ENCODE results near the gene FLG2.

The FLG2 gene

DNA sequence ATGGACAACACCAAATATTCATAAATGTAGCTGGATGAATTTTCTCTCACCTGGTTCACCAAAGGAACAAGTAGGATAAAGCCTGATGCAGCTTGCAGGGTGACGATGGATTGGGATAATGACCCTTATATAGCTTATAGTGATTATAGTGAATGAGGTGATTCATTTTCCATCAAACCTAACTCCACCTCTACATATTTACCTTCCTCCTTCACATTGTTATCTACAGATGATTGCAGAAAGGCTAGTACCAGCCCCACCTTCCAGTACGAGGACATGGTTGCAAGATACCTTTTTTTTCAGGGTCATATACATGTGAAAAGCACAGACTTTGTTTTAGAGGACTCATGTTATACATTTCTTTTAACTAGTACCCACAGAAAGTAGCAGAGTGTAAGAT, at the start of gene FLG2:
Gene FLG2, minus strand, starts transcription at position 101 of the 400 bp plus-strand sequence. CDS start 1,122 bp downstream, outside the sequence.
- no peak for DNase-seq (ENCODE audit: low spot score)

DNA sequence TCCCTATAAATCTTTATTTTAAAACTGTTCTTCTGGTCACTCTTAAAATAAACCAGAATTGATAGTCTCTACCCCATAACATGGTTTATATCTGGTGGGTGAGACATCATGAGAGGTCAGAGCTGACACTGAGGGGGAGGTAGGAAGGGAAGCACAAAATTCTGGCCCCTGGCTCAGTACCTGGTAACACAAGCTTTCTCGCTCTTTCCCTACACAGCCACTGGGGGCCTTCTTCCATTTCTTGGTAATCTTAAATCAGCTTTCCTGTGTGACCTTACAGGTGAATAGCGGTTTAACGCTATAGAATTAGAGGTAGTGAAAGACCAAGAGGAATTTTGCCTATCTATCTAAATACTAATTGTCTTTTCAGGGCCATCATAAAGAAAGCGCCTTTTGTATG, 48.9 kb upstream of the FLG2 start:
- DNase-seq (ENCODE audit: low spot score), result no peak

DNA sequence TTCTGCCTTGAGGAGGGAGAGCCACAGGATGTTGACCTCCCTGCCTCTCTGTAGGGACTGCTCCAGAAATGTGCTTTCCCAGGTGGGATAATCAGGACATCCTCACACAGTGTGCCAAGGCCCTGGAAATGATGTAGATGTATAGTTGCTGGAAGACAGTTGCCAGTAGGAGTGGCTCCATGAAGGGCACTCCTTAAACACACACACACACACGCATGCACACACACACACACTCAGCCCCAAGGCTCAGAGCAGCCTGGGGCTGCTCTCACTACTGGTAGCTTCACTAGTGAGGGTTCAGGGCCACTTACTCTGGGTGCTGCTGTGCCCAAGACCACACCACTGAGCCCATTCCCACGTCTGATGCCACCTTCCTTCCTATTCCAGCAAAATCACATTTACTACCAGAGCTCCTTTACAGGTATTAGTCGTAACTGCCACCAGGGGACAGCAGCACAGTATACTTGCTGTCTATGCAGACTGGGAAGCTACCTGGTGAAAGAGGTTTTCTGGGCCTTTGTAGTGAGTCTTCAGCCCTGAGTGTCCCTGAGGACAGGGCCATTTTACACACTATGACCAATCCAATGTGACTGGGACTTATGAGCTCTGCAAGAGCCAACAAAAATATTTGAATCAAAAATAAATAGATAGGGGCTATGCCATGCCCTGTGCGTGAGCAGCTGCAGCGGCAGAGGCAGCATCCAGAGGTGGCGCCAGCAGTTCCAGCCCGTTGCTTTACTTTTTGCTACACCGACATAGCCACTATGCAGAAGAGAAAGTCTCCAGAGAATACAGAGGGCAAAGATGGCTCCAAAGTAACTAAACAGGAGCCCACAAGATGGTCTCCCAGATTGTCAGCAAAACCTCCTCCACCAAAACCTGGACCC, 39.2 kb upstream of the FLG2 start:
- DNase-seq (ENCODE audit: low spot score), result no peak

DNA sequence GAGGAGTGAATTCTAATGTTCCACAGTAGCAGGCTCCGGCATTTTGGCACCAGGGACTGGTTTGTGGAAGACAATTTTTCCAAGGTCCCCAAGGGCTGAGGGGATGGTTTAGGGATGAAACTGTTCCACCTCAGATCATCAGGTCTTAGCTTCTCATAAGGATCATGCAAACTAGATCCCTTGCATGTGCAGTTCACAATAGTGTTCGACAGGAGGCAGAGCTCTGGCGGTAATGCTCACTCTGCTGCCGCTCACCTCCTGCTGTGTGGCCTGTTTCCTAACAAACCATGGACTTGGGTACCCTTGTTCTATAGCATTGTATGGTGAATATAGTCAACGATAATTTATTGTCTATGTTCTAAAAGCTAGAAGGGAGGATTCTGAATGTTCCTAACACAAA, 37.7 kb upstream of the FLG2 start:
- DNase-seq (ENCODE audit: low spot score), result no peak

DNA sequence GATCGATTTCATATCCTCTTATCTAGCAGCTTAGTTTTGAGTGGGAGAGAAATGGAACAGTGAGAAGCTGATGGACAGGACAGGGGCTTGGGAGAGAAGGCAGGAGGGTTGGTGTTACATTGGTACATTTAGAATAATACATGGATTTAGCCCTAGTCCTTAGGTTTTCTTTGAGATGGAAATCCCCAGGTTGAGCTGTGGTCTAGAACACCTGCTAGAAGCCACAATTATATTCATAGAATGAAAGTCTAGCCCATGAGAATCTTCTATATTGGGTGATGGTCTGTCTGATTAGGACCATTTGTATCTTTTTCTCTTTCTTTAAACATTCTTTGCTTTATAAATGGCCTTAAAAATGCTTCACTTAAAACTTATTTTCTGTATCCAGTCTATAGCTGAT, 34.3 kb upstream of the FLG2 start:
- DNase-seq (ENCODE audit: low spot score), result no peak

DNA sequence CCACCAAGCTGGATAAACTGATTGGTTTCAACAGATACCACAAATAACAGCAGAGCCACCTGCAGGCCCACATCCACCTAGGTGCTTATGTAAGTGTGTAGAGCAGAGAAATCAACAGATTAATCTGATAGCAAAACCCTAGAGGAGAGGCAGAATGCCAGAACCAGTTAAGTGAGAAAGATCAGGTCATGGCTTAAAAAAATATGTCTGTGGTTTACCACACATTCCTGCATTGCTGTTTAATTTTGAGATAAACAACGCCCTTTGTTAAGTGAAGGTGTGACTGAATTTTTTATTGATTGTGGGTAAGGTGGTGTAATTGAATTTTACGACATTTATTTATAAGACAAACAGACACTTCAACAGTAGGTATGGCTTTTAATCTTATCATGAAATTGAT, 33.1 kb upstream of the FLG2 start:
- no peak for DNase-seq (ENCODE audit: low spot score)

DNA sequence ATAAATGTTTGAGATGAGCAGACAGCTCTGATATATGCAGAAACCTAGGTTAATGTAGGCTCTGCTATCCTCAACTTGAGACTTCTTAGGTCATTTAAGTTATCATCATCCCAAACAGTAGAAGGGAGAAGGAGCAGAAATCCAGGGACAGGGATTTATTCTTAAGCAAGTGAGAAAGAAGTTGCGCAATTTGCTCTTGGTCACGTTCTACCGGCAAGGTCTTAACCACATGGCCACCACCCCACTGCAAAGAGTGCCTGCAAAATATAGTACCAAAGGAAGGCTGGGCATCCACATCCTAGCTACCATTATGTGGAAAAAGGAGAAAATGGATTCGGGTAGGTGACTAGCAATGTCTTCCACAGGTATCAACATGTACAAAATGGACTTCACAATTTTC, 29.1 kb upstream of the FLG2 start:
- no peak for DNase-seq (ENCODE audit: low spot score)

DNA sequence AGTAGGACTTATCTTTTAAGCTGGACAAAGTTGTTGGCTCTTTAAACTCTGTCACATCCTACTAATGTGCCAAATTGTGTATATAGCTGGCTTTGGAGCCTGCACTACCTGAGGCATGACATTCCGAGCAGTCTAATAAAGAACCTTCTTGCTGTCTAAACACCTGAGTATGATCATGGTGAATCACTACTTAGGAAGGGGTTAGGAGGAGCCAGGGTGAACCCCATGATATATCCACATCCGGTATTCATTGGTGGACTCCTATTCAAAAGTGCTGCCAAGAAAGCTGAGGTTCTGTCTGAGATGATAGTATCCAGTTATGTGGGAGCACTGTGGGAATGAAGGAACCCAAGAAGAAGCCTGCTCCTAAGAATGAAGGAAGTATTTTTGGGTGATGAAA, 27.1 kb upstream of the FLG2 start:
- DNase-seq (ENCODE audit: low spot score), result no peak

DNA sequence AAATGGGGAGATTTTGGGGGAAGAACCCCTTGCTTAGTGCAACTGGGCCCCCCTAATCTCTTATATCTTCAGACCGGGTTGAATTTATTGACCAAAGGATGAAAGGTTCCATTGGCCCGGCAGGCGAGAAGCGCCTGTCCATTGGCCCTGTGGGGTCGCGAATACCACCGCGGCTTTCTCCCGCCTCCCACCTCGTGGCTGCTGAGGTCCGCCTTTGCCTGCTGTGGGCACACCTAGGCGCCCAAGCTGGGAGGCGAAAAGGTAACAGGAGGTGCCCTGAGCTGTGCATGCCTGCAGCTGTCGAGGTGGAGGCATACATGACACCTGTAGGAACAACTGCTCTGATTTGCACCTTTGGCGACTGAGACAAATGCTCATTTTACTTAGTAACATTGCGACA, 21.1 kb upstream of the FLG2 start:
- no peak for DNase-seq (ENCODE audit: low spot score)

DNA sequence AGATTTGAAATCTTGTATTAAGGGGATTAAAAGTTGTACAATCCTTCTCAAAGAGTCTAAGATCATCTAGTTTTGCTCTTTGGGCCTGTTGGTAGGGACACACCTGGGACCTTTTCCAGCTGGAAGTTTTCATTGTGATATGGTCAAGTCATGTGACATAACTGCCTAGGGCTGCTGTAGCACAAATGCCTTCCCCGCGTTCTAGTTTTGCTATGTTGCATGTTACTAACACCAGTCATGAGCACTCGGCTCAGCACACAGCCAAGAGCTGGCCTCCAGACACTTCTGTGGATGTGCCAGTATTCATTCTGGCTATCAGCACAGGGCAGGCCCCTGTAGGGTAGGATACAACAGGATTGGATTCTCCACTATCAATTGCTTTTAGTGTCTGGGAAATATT, 14.6 kb upstream of the FLG2 start:
- DNase-seq (ENCODE audit: low spot score), result no peak

DNA sequence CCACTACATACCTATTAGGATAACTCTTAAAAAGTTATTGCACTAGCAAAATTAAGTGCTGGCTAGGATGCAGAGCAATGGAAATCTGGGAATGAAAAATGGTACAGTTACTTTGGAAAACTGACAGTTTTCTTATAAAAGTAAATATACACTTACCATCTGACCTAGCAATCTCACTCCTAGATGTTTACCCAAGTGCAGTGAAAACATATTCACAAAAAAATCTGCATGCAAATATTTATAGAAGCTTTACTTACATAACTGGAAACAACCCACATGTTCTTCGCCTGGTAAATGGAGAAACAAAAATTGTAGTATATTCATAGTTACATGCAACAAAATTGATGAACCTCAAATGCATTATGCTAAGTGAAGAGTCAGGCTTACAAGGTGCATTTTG, 12.9 kb upstream of the FLG2 start:
- no peak for DNase-seq (ENCODE audit: low spot score)

DNA sequence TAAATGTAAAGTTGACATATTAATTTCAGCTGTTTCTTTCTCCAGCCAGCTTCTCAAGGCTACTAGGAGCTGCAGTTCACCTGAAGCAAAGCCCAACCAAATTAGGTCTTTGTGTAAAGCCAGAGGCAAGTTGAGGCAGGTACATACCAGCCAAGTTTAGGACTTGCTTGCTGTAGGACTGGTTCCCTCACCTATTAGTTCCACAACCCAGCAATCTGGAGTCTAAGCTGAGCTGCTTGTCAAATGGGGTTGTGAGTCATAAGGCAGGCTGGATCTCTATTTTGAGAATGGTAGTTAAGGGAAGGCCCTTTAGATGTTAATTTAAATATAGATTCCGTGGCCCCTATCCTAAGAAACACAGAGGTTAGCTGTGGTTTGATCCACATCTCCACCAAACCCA, 7.6 kb upstream of the FLG2 start:
- DNase-seq (ENCODE audit: low spot score), result no peak

DNA sequence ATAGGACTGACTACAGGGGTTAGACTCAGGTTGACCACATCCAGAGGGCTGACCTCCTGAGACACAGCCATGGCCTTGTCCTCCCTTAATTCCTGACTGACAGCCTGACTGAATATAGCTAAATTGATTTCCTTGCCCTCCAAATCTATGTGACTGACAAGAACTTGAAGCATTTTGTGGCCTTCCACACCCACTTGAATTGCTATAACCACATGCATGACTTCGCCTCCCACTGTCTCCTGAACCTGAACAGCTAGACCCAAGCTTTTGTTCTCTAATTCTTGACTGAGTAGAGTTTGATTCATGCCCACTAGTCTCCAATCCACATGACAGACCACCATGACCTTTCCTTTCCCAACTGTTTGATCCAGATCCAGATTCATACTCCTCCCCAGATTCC, 3.1 kb downstream of the FLG2 start:
- no peak for DNase-seq (ENCODE audit: low spot score)

DNA sequence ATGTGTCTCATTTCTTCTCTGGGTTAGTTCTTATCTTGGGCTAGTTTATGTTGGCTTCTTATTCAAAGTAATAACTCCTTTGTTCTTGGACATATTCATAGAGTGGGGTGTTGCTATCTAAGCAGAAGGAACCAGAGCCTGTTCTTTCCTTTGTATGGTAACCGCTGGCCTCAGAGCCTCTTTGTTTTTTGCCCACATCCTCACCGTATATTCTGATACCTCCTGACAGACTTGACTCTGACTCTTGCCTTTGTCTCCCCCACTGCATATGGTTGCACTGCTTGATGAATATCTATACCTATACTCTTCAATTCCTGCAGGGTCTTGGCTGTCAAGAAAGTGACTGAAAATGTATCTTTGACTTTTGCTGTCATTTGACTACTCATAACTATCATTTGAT, 10.2 kb downstream of the FLG2 start:
- DNase-seq (ENCODE audit: low spot score), result no peak

DNA sequence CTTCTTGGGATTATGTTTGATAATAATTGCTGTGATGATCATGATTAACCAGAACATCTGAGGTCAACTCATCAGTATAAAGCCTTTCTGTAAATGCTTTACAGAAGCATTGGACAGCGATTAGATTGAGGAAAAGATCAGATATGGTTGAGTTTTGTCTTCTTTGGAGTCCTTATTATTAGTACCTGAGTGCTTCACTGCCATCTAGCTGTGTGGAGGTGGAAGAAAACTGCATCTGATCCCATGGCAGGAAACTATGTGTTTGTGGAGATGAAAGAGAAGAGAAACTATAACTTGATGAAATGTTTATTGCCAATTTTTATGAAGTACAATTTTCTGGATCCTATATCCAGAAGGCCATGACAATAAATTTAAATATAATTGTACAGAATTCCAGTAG, 11.4 kb downstream of the FLG2 start:
- no peak for DNase-seq (ENCODE audit: low spot score)

DNA sequence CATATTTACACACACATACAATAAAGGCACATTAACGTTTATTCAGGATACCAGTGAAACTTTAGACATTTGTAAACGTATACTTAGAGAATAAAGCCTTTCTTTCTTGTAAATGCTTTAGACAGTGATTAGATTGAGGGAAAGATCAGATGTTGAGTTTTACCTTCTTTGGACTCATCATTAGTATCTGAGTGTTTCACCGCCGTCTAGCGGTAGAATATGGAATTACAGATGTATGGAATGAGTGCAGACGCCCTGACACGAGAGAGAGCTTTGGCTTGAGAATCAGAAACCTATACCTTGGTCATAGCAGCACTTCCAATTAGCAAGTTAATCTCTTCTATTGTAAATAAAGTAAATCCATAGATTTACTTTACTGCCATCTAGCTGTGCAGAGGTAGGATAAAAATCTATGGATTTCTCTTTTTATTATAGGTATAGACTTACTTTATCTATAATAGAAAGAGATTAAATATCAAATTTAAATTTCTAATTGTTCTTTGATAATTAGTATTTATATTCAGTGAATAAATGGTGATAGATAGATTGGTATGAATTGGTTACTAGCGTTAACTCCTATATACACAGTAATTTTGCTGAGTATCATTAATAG, 12.6 kb downstream of the FLG2 start:
- DNase-seq (ENCODE audit: low spot score), result no peak

DNA sequence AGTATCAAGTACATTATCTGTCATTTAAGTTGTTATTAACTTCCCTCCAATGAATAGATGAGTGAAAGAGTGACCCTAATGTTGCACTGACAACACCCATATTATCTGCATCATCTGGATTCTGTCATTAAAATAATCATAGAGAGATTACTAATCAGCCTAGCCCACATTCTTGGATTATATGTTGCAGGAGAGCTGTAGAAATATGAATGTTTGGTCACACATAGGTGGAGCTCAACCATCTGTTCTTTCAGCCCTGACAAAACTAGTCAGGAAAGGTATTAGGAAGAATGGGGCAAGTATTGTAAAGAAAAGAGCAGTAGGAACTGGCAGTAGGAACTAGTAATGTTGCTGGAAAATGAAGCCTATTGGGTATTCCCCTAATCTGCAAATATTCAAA, 15.4 kb downstream of the FLG2 start:
- DNase-seq (ENCODE audit: low spot score), result no peak

DNA sequence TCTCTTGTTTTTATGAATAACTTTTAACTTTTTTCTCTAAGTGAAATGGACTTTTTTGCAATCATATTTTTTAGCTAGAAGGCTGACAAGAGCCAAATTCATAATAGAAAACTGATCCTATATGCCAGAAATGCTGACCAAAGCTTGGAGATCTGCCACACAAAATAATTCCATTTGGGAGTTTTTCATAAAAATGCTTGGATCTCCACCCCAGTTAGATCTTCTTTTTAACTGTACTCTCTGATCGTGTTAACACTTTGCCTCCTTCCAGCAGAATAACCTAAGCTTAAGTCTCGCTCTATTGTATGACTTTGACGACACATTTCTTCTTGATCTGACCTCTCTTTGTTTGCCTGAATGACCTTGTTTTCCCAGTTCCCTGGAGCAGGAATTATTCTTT, 16.8 kb downstream of the FLG2 start:
- no peak for DNase-seq (ENCODE audit: low spot score)

DNA sequence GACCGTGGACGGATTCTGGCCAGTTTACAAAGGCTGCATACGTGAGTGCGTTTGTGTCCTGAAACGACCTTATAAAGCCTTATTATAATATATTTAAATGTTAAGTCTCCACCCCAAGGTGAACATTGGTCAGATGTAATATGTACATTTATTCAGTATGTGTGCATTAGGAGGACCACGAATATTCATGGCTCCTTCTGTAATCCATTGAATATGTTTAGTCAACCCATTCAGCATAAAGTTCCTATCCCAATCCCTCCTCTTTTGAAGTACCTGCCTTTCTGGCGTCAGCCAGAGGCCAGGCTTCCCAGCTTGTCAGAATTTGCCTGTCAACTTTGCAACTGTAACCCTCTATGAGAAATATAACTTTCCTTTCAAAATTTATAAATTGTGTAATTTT, 24.4 kb downstream of the FLG2 start:
- DNase-seq (ENCODE audit: low spot score), result no peak

DNA sequence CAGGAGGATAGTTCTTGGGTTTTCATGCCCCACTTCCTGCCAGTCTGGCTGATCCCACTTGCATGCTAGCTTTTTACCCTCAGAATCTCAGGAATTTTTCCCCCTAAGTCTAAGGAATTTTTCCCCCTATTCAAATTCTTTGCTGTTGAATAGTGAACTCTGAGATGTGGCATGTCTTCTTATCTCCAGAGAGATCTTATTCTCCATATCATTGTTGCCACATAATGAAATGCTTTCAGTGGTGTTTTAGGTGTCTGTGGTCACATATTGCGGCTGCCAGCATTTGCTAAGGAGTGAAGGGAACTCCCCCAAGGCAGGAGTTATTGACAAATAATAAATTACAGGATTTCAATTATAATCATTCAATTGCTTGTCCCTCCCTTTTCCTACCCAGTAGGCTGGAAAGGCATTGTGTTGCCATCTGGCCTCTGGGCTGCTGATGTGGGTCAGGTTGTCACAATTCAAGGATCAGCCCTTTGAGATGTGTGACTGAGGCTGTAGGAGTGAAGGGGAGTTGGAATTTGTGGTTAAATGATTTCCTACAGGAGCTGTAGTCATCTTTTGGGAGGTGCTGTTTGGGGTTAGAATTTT, 30.9 kb downstream of the FLG2 start:
- no peak for DNase-seq (ENCODE audit: low spot score)

DNA sequence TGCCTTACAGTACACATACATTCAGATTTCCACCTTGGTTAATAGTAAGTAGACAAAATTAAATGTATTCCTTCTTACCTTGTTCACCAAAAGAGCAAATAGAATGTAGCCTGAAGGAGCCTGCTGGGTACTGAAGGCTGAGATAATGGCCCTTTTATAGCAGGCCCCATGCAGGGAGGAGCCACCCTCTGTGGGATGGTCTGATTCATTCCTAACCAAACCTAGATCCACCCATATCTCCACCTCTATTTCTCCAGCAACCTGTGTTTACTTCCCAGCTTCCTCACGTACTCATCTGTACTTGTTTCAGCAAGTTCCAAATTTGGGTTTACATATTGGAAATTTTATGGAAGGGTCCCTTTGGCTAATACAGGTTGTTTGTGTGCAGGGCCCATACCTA, 34.7 kb downstream of the FLG2 start, which contains the start of gene FLG:
Gene FLG, minus strand, starts transcription at position 129 of the 400 bp plus-strand sequence. CDS start 9,783 bp downstream, outside the sequence.
- DNase-seq (ENCODE audit: low spot score), result no peak

DNA sequence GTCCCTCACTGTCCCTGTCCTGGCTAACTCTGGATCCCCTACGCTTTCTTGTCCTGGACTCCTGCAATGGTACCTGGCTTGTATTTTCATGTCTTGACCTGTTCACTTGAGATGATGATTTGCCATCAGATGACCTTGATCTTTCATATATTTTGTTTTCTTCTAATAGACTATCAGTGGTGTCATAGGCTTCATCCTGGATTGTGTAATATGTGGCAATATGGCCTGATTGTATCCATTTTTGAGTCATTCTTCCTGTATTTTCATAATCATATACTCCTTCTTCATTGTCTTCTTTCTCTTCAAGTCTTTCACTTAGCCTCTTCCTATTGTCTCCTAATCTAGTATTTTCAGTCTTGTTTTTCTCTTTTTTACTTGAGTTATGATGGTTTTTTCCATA, 45.8 kb downstream of the FLG2 start:
- DNase-seq (ENCODE audit: low spot score), result no peak

DNA sequence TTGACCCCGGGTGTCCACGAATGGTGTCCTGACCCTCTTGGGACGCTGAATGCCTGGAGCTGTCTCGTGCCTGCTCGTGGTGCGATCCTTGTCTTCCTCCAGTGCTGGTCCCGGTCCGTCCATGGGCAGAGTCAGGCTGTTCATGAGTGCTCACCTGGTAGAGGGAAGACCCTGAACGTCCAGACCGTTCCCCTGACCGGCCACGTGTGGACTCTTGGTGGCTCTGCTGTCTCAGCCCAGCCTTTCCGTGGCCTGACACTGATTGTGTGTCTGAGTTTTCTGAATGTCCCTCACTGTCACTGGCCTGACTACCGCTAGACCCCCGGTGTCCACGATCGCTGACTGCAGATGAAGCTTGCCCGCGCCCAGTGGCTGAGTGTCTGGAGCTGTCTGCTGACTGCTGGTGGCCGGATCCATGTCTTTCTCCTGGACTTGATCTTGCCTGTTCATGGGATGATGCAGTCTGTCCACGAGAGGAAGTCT, 46.4 kb downstream of the FLG2 start:
- DNase-seq (ENCODE audit: low spot score), result no peak
